Vagina (tissue), 2 donors: ENCODE measurements around the gene DEF6. TPM values are rescaled to one million over a fixed set of nuclear protein-coding genes. Genes with fewer than 3 reads are reported as not detected.
"Not testable (repeated sequence)": the region's sequence is repeated elsewhere in the genome, so short reads cannot be mapped to it uniquely, and the experiment has no call there.

Source experiments
- DNase-seq, 2 donors: peaks; one replicate each; pipeline ENCODE4 v3.0.0-alpha.2; 2017; ENCODE audit errors: extremely low spot score in 2 of 2
- H3K27ac ChIP-seq: fragments of 200-600 bp; sonication (generic); one replicate; pipeline ENCODE4 v1.5.1; 2019
- H3K27me3 ChIP-seq: fragments of 200-600 bp; sonication (generic); one replicate; pipeline ENCODE4 v1.5.1; 2019
- H3K36me3 ChIP-seq, 2 donors: fragments of 200-600 bp; sonication (generic); one replicate each; pipeline ENCODE4 v1.5.1; 2017 to 2019
- H3K4me1 ChIP-seq: fragments of 200-600 bp; sonication (generic); one replicate; pipeline ENCODE4 v1.5.1; 2019
- H3K4me3 ChIP-seq, 2 donors: fragments of 200-600 bp; sonication (generic); 1 replicate in 1 of 2; 2 replicates in 1 of 2; pipeline ENCODE4 v1.5.1; 2016 to 2019
- H3K9me3 ChIP-seq: fragments of 200-600 bp; sonication (generic); one replicate; pipeline ENCODE4 v1.5.1; 2019
- POLR2A ChIP-seq, 2 donors: fragments of 450-650 bp; IDR thresholded peaks; one replicate each; pipeline ENCODE4 v1.6.1; 2017; ENCODE audit warnings: antibody characterized with exemption in 2 of 2, mild to moderate bottlenecking in 2 of 2, moderate library complexity in 2 of 2
- POLR2AphosphoS5 ChIP-seq, 2 donors: sonication (generic); formaldehyde crosslinking; IDR thresholded peaks; one replicate each; pipeline ENCODE4 v1.9.0; 2017; ENCODE audit warnings: antibody characterized with exemption in 2 of 2, mild to moderate bottlenecking in 2 of 2, low read depth in 1 of 2; ENCODE audit not compliant: insufficient read depth in 1 of 2
- intact Hi-C: fragments of 100-400 bp; cut with DNase I; formaldehyde crosslinking; loops from one replicate; pipeline ENCODE4 v1.15.1; 2023
- total RNA-seq: library from RNA; depleted of rRNA; stranded (reverse); fragments of >200 nt; gene quantifications from one replicate; pipeline ENCODE4 v1.2.3, GENCODE V29; 2016
- TF ChIP-seq, protein P1 (sequence below), 3 experiments: fragments of 450-650 bp in 2 of 3; fragments of 200-600 bp in 1 of 3; sonication (generic) in 1 of 3; IDR thresholded peaks; one replicate each; pipeline ENCODE4 v1.5.1; 2017 to 2019; ENCODE audit warnings: antibody characterized with exemption in 3 of 3, mild to moderate bottlenecking in 2 of 3, moderate library complexity in 2 of 3

The DEF6 gene
- total RNA-seq, 1 donor from 2014 or later: 23.1 TPM

DNA sequence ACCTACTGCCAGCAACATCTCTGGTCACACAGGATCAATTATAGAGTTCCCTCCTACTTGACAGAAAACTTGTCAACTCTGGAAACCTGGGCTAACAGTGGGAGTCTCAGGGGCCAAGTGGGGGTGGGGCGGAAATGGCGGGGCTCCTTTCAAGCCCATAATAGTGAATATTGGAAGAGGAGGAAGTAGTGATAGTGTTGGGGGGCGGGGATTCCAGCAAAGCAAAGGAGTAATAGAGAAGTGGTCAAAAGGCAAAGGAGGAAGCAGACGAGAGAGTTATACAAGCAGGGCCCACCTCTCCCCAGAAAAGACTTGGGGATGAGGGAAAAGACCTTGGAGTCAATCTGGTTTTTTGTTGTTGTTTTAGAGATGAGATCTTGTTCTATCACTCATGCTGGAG, 2.1 kb downstream of the DEF6 start:
- Histone ChIP-seq H3K9me3 (no peaks in the 10 kb centered on the region), H3K4me3 (no peak overlapping the region), H3K27ac (peak overlapping the region; percentile 71), H3K36me3 (peaks cover 0 to 10% of the 10 kb centered on the region in 2 donors), H3K27me3 (no peaks in the 10 kb centered on the region), H3K4me1 (peaks cover 57% of the 10 kb centered on the region)
- no peak for DNase-seq
- intact Hi-C loops: no loop called here
- TF ChIP-seq, protein P1, sequence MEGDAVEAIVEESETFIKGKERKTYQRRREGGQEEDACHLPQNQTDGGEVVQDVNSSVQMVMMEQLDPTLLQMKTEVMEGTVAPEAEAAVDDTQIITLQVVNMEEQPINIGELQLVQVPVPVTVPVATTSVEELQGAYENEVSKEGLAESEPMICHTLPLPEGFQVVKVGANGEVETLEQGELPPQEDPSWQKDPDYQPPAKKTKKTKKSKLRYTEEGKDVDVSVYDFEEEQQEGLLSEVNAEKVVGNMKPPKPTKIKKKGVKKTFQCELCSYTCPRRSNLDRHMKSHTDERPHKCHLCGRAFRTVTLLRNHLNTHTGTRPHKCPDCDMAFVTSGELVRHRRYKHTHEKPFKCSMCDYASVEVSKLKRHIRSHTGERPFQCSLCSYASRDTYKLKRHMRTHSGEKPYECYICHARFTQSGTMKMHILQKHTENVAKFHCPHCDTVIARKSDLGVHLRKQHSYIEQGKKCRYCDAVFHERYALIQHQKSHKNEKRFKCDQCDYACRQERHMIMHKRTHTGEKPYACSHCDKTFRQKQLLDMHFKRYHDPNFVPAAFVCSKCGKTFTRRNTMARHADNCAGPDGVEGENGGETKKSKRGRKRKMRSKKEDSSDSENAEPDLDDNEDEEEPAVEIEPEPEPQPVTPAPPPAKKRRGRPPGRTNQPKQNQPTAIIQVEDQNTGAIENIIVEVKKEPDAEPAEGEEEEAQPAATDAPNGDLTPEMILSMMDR (IDR thresholded peaks at IDR 0.05): no peak
- TF ChIP-seq POLR2A (IDR thresholded peaks at IDR 0.05) (no peak), POLR2AphosphoS5 (IDR thresholded peaks at IDR 0.05; ENCODE audit: insufficient read depth in 1 of 2, low read depth in 1 of 2) (no peak)

DNA sequence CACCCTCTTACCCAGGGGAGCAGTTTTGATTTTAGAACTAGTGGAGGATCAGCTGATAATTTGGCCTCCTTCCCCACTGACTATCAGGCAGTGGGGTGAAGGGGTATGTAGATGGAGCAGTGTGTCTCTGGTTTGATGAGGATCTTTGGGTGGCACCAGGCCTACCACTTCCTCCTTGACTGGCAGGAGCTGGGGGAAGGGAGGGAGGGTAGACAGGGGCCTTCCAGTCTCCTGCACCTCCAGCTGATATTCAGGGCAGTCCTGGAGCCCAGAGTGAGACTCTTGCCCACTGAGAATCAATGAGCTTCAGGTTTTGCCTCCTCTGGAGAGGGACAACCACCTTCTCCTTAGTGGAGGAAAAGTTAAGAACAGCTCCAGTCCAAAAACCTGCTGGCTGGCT, 3.2 kb downstream of the DEF6 start:
- Histone ChIP-seq H3K4me3 (no peak overlapping the region), H3K9me3 (no peaks in the 10 kb centered on the region), H3K27me3 (no peaks in the 10 kb centered on the region), H3K36me3 (no peaks in the 10 kb centered on the region), H3K27ac (no peak overlapping the region), H3K4me1 (peaks cover 57% of the 10 kb centered on the region)
- no peak for DNase-seq
- intact Hi-C loops: no loop called here
- TF ChIP-seq POLR2AphosphoS5 (IDR thresholded peaks at IDR 0.05; ENCODE audit: insufficient read depth in 1 of 2, low read depth in 1 of 2): no peak
- TF ChIP-seq, protein P1 (IDR thresholded peaks at IDR 0.05): no peak
- TF ChIP-seq POLR2A (IDR thresholded peaks at IDR 0.05): no peak

DNA sequence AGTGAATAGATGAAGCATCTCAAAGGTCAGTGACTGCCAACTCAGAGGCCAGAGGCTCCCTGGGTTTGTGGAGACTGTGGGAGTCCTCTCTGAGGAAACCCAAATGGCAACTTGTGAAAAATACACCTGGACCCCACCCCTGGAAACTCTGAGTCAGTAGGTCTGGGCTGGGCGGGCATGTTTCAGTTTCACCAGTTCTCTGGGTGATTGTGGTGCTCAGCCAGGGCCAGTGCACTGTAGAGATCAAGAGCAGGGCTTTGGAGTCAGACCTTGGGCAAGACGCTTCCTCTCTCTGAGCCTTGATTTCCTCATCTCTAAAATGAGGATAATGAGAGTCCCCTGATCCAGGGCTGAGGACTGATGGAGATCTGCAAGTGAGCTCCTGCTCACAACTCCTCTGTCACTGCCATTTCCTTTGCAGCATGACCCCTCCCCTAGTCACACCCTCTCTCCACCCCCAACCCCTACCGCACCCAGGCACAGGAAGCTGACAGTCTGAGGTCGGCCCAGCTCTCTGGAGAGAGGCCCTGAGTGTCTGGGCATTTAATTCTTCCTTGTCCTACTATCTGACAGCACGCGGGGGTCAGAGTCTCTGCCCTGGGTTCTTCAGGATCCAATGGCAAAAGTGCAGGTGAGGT, 5.1 kb downstream of the DEF6 start:
- Histone ChIP-seq H3K9me3 (no peaks in the 10 kb centered on the region), H3K4me1 (peaks cover 47% of the 10 kb centered on the region), H3K36me3 (no peaks in the 10 kb centered on the region), H3K27me3 (no peaks in the 10 kb centered on the region), H3K27ac (no peak overlapping the region), H3K4me3 (no peak overlapping the region)
- DNase-seq: no peak
- TF ChIP-seq, protein P1 (IDR thresholded peaks at IDR 0.05): no peak
- peak in 1 of 2 donors; percentile 8 for TF ChIP-seq POLR2A (IDR thresholded peaks at IDR 0.05)
- peak in 1 of 2 donors; percentile 26 for TF ChIP-seq POLR2AphosphoS5 (IDR thresholded peaks at IDR 0.05; ENCODE audit: insufficient read depth in 1 of 2, low read depth in 1 of 2)
- intact Hi-C loops: no loop called here

DNA sequence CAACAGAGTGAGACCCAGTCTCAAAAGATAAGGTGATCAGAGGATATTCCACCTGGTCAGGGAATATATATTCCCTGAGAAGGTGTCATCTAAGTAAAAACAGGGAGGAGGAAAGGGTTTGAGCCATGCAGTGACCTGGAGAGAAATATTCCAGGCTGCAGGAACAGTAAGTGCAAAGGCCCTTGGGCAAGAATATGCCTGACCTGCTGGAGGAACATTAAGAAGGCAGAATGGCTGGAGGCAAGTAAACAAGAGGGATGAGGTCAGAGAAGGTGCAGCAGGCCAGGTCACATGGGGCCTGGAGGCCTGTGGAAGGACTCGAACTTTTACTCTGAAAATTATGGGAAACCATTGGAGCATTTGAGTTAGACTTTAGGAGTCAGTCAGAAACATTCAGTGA, 6.7 kb downstream of the DEF6 start:
- Histone ChIP-seq H3K27me3 (no peaks in the 10 kb centered on the region), H3K36me3 (no peaks in the 10 kb centered on the region), H3K9me3 (no peaks in the 10 kb centered on the region), H3K4me1 (peaks cover 31% of the 10 kb centered on the region), H3K27ac (no peak overlapping the region), H3K4me3 (no peak overlapping the region)
- TF ChIP-seq, protein P1 (IDR thresholded peaks at IDR 0.05): no peak
- no peak for TF ChIP-seq POLR2AphosphoS5 (IDR thresholded peaks at IDR 0.05; ENCODE audit: insufficient read depth in 1 of 2, low read depth in 1 of 2)
- TF ChIP-seq POLR2A (IDR thresholded peaks at IDR 0.05): no peak
- DNase-seq: no peak
- intact Hi-C loops: no loop called here

DNA sequence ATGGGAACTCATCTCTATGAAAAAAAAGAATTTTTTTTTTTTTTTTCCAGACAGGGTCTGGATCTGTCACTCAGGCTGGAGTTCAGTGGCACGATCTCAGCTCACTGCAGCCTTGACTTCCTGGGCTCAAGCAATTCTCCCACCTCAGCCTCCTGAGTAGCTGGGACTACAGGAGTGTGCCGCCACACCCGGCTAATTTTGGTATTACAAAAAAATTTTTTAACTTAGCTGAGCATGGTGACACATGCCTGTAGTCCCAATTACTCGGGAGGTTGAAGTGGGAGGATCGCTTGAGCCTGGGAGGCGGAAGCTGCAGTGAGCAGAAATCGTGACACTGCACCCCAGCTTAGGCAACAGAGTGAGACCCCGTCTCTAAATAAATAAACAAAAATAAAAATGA, 7.5 kb downstream of the DEF6 start:
- Histone ChIP-seq H3K4me1 (peaks cover 23% of the 10 kb centered on the region), H3K4me3 (no peak overlapping the region), H3K27ac (no peak overlapping the region), H3K36me3 (no peaks in the 10 kb centered on the region), H3K27me3 (no peaks in the 10 kb centered on the region), H3K9me3 (no peaks in the 10 kb centered on the region)
- no peak for DNase-seq
- intact Hi-C loops: no loop called here
- TF ChIP-seq, protein P1 (IDR thresholded peaks at IDR 0.05): no peak
- TF ChIP-seq POLR2A (IDR thresholded peaks at IDR 0.05) (no peak), POLR2AphosphoS5 (IDR thresholded peaks at IDR 0.05; ENCODE audit: insufficient read depth in 1 of 2, low read depth in 1 of 2) (no peak)

DNA sequence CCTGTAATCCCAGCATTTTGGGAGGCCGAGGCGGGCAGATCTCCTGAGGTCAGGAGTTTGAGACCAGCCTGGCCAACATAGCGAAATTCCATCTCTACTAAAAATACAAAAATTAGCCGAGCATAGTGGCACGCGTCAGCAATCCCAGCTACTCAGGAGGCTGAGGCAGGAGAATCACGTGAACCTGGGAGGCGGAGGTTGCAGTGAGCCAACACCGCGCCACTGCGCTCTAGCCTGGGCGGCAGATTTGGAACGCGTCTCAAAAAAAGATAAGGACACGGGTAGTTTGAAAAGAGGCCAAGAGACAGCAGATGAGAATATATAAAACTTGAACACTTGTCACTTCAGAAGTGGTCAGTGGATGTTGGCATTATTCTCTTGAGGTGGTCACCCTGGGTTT, 9.5 kb downstream of the DEF6 start:
- H3K9me3 ChIP-seq, H3K36me3 ChIP-seq, H3K27me3 ChIP-seq, H3K27ac ChIP-seq, H3K4me3 ChIP-seq, DNase-seq, intact Hi-C loops: not testable (repeated sequence)
- H3K4me1 ChIP-seq: peaks cover 11% of the 10 kb centered on the region

DNA sequence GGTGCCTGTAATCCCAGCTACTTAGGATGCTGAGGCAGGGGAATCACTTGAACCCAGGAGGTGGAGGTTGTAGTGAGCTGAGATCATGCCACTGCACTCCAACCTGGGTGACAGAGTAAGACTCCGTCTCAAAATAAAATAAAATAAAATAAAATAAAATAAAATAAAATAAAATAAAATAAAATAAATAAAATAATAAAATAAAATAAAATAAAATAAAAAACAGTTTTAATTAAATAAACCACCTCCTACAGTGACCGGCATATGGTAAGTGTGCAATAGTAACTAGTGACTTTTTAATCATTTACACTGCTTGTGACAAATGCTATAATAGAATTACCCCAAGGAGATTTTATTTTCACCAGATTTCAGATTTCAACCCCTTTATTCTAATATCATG, 10.9 kb downstream of the DEF6 start:
- H3K27me3 ChIP-seq, H3K27ac ChIP-seq, intact Hi-C loops, DNase-seq, H3K4me3 ChIP-seq, H3K9me3 ChIP-seq, H3K36me3 ChIP-seq, H3K4me1 ChIP-seq: not testable (repeated sequence)
